Peyer's patch (tissue), 4 donors: ENCODE data around the gene GRM3. TPM values are rescaled to one million over a fixed set of nuclear protein-coding genes. Genes with fewer than 3 reads are reported as not detected.

Experiments used
- DNase-seq, 3 donors: peaks; one replicate each; pipeline ENCODE4 v3.0.0-alpha.2; 2017 to 2019
- H3K27ac ChIP-seq, 4 donors: fragments of 200-600 bp; sonication (generic); one replicate each; pipeline ENCODE4 v1.5.1; 2016 to 2019
- H3K27me3 ChIP-seq, 2 donors: fragments of 200-600 bp; sonication (generic); one replicate each; pipeline ENCODE4 v1.5.1; 2019
- H3K36me3 ChIP-seq, 3 donors: fragments of 200-600 bp; sonication (generic); one replicate each; pipeline ENCODE4 v1.5.1; 2016 to 2019
- H3K4me1 ChIP-seq, 4 donors: fragments of 200-600 bp; sonication (generic); one replicate each; pipeline ENCODE4 v1.5.1; 2016 to 2019
- H3K4me3 ChIP-seq, 4 donors: fragments of 200-600 bp; sonication (generic); 1 replicate in 3 of 4; 2 replicates in 1 of 4; pipeline ENCODE4 v1.5.1; 2016 to 2019; ENCODE audit warnings: mild to moderate bottlenecking in 1 of 4
- H3K9me3 ChIP-seq, 4 donors: fragments of 200-600 bp; sonication (generic); one replicate each; pipeline ENCODE4 v1.5.1; 2016 to 2019; ENCODE audit warnings: mild to moderate bottlenecking in 1 of 4
- POLR2A ChIP-seq, 2 donors: fragments of 450-650 bp; IDR thresholded peaks; one replicate each; pipeline ENCODE4 v1.5.1; 2017; ENCODE audit warnings: antibody characterized with exemption in 2 of 2, mild to moderate bottlenecking in 2 of 2, moderate library complexity in 2 of 2
- total RNA-seq, 4 donors: library from RNA; depleted of rRNA; stranded (reverse); fragments of >200 nt; gene quantifications; one replicate each; pipeline ENCODE4 v1.1.0, GENCODE V29; 2016
- TF ChIP-seq, protein P1 (sequence below), 6 experiments: fragments of 450-650 bp in 4 of 6; fragments of 200-600 bp in 2 of 6; sonication (generic) in 1 of 6; IDR thresholded peaks; one replicate each; pipeline ENCODE4 v1.5.1; 2017 to 2019; ENCODE audit warnings: antibody characterized with exemption in 6 of 6, mild to moderate bottlenecking in 3 of 6, moderate library complexity in 1 of 6

Gene GRM3
- total RNA-seq, 4 donors from 2014 or later: not detected

DNA sequence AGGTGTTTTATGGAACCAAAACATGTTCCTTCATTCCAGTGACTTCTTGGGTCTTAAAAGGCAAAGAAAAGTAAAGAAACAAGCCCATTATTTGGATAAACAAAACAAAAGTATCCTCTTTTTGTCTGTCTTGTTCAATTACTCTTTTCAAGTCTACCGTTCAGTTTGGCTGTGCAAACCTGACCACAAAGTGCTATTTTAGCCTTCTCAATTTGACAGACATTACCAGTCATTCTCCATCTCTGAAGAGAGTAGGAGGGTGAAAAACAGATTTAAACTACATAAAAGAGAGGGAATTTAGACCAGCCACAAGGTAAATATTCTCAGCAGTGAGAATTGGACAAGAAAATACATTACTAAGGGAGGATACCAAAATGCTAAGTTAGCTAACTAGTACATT, 145.2 kb downstream of the GRM3 start:
- Histone ChIP-seq H3K27me3 (no peaks in the 10 kb centered on the region), H3K27ac (no peak overlapping the region), H3K4me3 (no peak overlapping the region), H3K4me1 (no peaks in the 10 kb centered on the region), H3K36me3 (no peaks in the 10 kb centered on the region), H3K9me3 (no peaks in the 10 kb centered on the region)
- TF ChIP-seq, protein P1, sequence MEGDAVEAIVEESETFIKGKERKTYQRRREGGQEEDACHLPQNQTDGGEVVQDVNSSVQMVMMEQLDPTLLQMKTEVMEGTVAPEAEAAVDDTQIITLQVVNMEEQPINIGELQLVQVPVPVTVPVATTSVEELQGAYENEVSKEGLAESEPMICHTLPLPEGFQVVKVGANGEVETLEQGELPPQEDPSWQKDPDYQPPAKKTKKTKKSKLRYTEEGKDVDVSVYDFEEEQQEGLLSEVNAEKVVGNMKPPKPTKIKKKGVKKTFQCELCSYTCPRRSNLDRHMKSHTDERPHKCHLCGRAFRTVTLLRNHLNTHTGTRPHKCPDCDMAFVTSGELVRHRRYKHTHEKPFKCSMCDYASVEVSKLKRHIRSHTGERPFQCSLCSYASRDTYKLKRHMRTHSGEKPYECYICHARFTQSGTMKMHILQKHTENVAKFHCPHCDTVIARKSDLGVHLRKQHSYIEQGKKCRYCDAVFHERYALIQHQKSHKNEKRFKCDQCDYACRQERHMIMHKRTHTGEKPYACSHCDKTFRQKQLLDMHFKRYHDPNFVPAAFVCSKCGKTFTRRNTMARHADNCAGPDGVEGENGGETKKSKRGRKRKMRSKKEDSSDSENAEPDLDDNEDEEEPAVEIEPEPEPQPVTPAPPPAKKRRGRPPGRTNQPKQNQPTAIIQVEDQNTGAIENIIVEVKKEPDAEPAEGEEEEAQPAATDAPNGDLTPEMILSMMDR (IDR thresholded peaks at IDR 0.05): no peak
- no peak for TF ChIP-seq POLR2A (IDR thresholded peaks at IDR 0.05)
- DNase-seq: no peak

DNA sequence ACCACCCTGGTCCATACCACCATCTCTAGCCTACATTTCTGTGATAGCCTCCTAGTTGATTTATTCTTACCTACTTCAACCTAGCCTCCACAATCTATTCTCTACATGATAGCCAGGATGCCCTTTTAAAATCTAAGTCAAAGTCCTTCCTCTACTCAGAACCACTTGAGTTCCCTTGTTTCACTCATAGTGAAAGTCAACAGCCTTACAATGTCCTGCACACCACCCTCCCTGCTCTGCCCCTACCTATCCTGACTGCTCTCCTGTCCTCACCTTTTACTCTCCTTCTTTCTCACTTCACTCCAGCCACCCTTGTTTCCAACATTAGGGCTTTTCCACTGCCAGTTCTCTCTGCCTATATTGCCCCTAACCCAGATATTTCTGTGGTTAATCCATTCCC, 146.7 kb downstream of the GRM3 start:
- TF ChIP-seq, protein P1 (IDR thresholded peaks at IDR 0.05): no peak
- no peak for TF ChIP-seq POLR2A (IDR thresholded peaks at IDR 0.05)
- no peaks in the 10 kb centered on the region for H3K9me3 ChIP-seq

DNA sequence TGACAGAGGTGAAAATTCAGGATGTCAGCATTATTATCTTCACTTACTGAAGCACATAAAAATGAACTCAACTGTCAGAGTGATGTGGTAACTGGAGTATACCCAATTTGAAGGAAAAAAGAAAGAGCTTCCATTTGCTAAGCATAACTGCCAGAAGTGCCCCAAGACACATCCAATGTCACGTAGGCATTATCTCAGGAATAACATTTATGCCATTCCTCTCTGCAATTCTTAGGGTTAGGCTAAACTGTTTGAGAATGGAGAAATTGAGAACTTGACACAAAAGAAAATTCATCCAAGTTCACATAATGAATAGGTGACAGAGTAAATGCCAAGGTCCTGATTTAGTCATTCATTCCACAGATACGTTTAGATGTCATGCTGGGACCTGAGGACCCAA, 148.6 kb downstream of the GRM3 start:
- no peak overlapping the region for H3K27ac ChIP-seq
- no peak for TF ChIP-seq POLR2A (IDR thresholded peaks at IDR 0.05)
- TF ChIP-seq, protein P1 (IDR thresholded peaks at IDR 0.05): no peak

More for the DNA sequence above, 146.7 kb downstream of the GRM3 start:
- no peaks in the 10 kb centered on the region for H3K36me3 ChIP-seq
- DNase-seq: no peak
- H3K27ac ChIP-seq: no peak overlapping the region
- no peaks in the 10 kb centered on the region for H3K4me1 ChIP-seq
- no peaks in the 10 kb centered on the region for H3K27me3 ChIP-seq
- H3K4me3 ChIP-seq: no peak overlapping the region

DNA sequence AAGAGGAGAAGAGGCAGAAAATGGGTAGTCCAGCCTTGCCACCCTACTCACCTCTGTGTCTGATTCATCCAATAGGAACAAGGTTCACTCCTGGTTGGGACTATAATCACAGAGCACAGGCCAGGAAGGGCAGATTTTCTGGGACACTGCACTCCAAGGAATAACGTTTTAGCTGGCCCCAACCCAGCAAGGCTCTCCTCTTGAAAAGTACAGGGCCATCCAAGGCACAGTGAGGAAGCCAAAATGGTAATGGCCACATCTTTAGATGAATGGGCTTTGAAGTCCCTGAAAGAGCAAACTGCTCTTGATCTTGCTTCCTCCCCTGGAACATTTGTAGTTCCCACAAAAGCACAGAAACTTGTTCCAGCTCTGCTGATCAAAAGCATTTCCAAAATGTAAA, 149.4 kb downstream of the GRM3 start:
- Histone ChIP-seq H3K4me3 (no peak overlapping the region), H3K27me3 (no peaks in the 10 kb centered on the region), H3K4me1 (no peaks in the 10 kb centered on the region), H3K9me3 (no peaks in the 10 kb centered on the region), H3K27ac (no peak overlapping the region), H3K36me3 (no peaks in the 10 kb centered on the region)
- TF ChIP-seq, protein P1 (IDR thresholded peaks at IDR 0.05): no peak
- no peak for TF ChIP-seq POLR2A (IDR thresholded peaks at IDR 0.05)
- DNase-seq: no peak

More for the DNA sequence above, 148.6 kb downstream of the GRM3 start:
- Histone ChIP-seq H3K9me3 (no peaks in the 10 kb centered on the region), H3K27me3 (no peaks in the 10 kb centered on the region), H3K36me3 (no peaks in the 10 kb centered on the region), H3K4me1 (no peaks in the 10 kb centered on the region), H3K4me3 (no peak overlapping the region)
- DNase-seq: no peak

DNA sequence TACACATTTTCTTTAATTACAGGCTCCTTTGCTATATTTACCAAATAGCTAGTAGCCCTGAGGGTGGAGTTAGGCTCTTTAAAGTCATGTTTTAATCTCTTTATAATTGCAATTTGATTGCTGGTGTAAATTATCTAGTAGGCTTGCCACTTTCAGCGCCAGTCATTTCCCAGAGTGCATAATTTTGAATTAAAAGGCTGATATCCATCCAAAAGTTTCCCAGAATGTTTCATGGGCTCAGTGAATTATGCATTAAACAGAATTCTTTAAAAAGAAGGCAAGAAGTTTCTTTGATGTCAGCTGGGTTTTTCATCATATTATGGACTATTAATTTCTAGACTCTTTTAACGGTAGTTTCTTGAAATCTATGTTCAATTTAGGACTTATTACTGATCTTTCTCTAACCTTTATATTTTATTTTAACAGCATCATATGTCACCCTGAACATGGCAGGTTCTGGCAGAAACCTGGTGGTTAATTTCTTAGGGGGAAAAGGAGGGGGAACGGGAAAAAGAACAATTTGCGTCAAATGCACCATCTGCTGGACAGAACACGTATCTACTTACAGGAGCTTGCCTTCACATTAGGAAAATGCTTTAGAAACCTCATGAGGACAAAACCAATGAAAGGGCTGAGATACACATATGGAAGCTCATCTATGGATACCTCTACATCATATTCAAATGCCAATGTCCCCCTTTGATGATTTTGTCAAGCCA, 171.1 kb downstream of the GRM3 start:
- no peak for TF ChIP-seq POLR2A (IDR thresholded peaks at IDR 0.05)
- TF ChIP-seq, protein P1 (IDR thresholded peaks at IDR 0.05): peak in 1 of 6 experiments; percentile 8
- Histone ChIP-seq H3K36me3 (no peaks in the 10 kb centered on the region), H3K27ac (no peak overlapping the region), H3K27me3 (no peaks in the 10 kb centered on the region), H3K4me3 (no peak overlapping the region), H3K4me1 (no peaks in the 10 kb centered on the region), H3K9me3 (no peaks in the 10 kb centered on the region)
- no peak for DNase-seq
